Dendritic cell treated with granulocyte-macrophage colony-stimulating factor and Interleukin-4, amounts not matched to agents 40 ng/mL and 50 ng/mL, for 4 days (primary cell): ENCODE data around the gene OSBPL3.
A peak's percentile ranks its signal among the peaks of the same experiment; 100 is the strongest.

Experiments used
- H3K27ac Mint-ChIP-seq: one replicate; pipeline ENCODE4 v1.8.0; 2022; ENCODE audit warnings: mild to moderate bottlenecking, mixed read lengths
- H3K27me3 Mint-ChIP-seq: one replicate; pipeline ENCODE4 v1.8.0; 2022; ENCODE audit warnings: mild to moderate bottlenecking, mixed read lengths
- H3K36me3 Mint-ChIP-seq: one replicate; pipeline ENCODE4 v1.8.0; 2022; ENCODE audit warnings: low read depth, mixed read lengths
- H3K4me1 Mint-ChIP-seq: one replicate; pipeline ENCODE4 v1.8.0; 2022; ENCODE audit warnings: low read depth, mixed read lengths
- H3K4me3 Mint-ChIP-seq: one replicate; pipeline ENCODE4 v1.8.0; 2022; ENCODE audit warnings: mild to moderate bottlenecking, moderate library complexity, mixed read lengths
- H3K9me3 Mint-ChIP-seq: one replicate; pipeline ENCODE4 v1.8.0; 2022; ENCODE audit warnings: mixed read lengths
- intact Hi-C: fragments of 100-400 bp; cut with micrococcal nuclease; formaldehyde crosslinking; loops from one replicate; pipeline ENCODE4 v1.15.0; 2022

The OSBPL3 gene

GRCh38 chr7:24879291-24879690, 100.7 kb downstream of the OSBPL3 start:
- Mint-ChIP-seq H3K27me3 (no peaks in the 10 kb centered on the region), H3K27ac (no peak overlapping the region), H3K4me3 (no peak overlapping the region), H3K9me3 (no peaks in the 10 kb centered on the region), H3K36me3 (peaks cover 32% of the 10 kb centered on the region), H3K4me1 (peaks cover 32% of the 10 kb centered on the region)
- intact Hi-C loops: no loop called here

- Mint-ChIP-seq H3K27ac (peak overlapping the region; percentile 10), H3K4me1 (peaks cover 22% of the 10 kb centered on the region), H3K9me3 (no peaks in the 10 kb centered on the region), H3K36me3 (peaks cover 21% of the 10 kb centered on the region), H3K27me3 (no peaks in the 10 kb centered on the region), H3K4me3 (no peak overlapping the region)
- intact Hi-C loops: no loop called here
Observed at GRCh38 chr7:24877790-24878311, 102.1 kb downstream of the OSBPL3 start.

GRCh38 chr7:24874791-24875190, 105.2 kb downstream of the OSBPL3 start:
- Mint-ChIP-seq H3K27me3 (no peaks in the 10 kb centered on the region), H3K36me3 (peaks cover 19% of the 10 kb centered on the region), H3K9me3 (no peaks in the 10 kb centered on the region), H3K4me3 (no peak overlapping the region), H3K27ac (no peak overlapping the region), H3K4me1 (peaks cover 32% of the 10 kb centered on the region)
- intact Hi-C loops: no loop called here

- Mint-ChIP-seq H3K4me1 (peaks cover 28% of the 10 kb centered on the region), H3K9me3 (no peaks in the 10 kb centered on the region), H3K36me3 (peaks cover 28% of the 10 kb centered on the region), H3K4me3 (no peak overlapping the region), H3K27me3 (no peaks in the 10 kb centered on the region), H3K27ac (no peak overlapping the region)
- intact Hi-C loops: no loop called here
Observed at GRCh38 chr7:24873944-24874343, 106.0 kb downstream of the OSBPL3 start.

- Mint-ChIP-seq H3K4me1 (peaks cover 13% of the 10 kb centered on the region), H3K36me3 (peaks cover 47% of the 10 kb centered on the region), H3K27ac (no peak overlapping the region), H3K27me3 (no peaks in the 10 kb centered on the region), H3K4me3 (no peak overlapping the region), H3K9me3 (no peaks in the 10 kb centered on the region)
- intact Hi-C loops: no loop called here
Observed at GRCh38 chr7:24871770-24872169, 108.2 kb downstream of the OSBPL3 start.

GRCh38 chr7:24870766-24871165, 109.2 kb downstream of the OSBPL3 start:
- intact Hi-C loops: no loop called here
- Mint-ChIP-seq H3K9me3 (no peaks in the 10 kb centered on the region), H3K27ac (peak overlapping the region; percentile 32), H3K27me3 (no peaks in the 10 kb centered on the region), H3K4me1 (peaks cover 22% of the 10 kb centered on the region), H3K36me3 (peaks cover 55% of the 10 kb centered on the region), H3K4me3 (no peak overlapping the region)

GRCh38 chr7:24869572-24869971, 110.4 kb downstream of the OSBPL3 start:
- Mint-ChIP-seq H3K27me3 (no peaks in the 10 kb centered on the region), H3K36me3 (peaks cover 67% of the 10 kb centered on the region), H3K4me3 (no peak overlapping the region), H3K9me3 (no peaks in the 10 kb centered on the region), H3K27ac (no peak overlapping the region), H3K4me1 (peaks cover 30% of the 10 kb centered on the region)
- intact Hi-C loops: loop anchor here (5.0 kb wide), 1 partner anchor 47 kb away; no protein-coding TSS in a partner anchor

- peaks cover 72% of the 10 kb centered on the region for H3K36me3 Mint-ChIP-seq
- H3K27ac Mint-ChIP-seq: no peak overlapping the region
- no peaks in the 10 kb centered on the region for H3K27me3 Mint-ChIP-seq
- H3K4me1 Mint-ChIP-seq: peaks cover 38% of the 10 kb centered on the region
- intact Hi-C loops: loop anchor here (5.0 kb wide), 1 partner anchor 46 kb away; no protein-coding TSS in a partner anchor
- H3K4me3 Mint-ChIP-seq: no peak overlapping the region
- no peaks in the 10 kb centered on the region for H3K9me3 Mint-ChIP-seq
Observed at GRCh38 chr7:24868741-24869140, 111.2 kb downstream of the OSBPL3 start.

- H3K27me3 Mint-ChIP-seq: no peaks in the 10 kb centered on the region
- H3K27ac Mint-ChIP-seq: peak overlapping the region; percentile 77
- no peak overlapping the region for H3K4me3 Mint-ChIP-seq
- intact Hi-C loops: loop anchor here (5.0 kb wide), 1 partner anchor 44 kb away; no protein-coding TSS in a partner anchor
- H3K36me3 Mint-ChIP-seq: peaks cover 87% of the 10 kb centered on the region
- peaks cover 42% of the 10 kb centered on the region for H3K4me1 Mint-ChIP-seq
- H3K9me3 Mint-ChIP-seq: no peaks in the 10 kb centered on the region
Observed at GRCh38 chr7:24866004-24866615, 113.9 kb downstream of the OSBPL3 start.

GRCh38 chr7:24864214-24864817, 115.7 kb downstream of the OSBPL3 start:
- no peak overlapping the region for H3K4me3 Mint-ChIP-seq
- no peaks in the 10 kb centered on the region for H3K27me3 Mint-ChIP-seq
- H3K27ac Mint-ChIP-seq: no peak overlapping the region
- peaks cover 81% of the 10 kb centered on the region for H3K36me3 Mint-ChIP-seq
- peaks cover 38% of the 10 kb centered on the region for H3K4me1 Mint-ChIP-seq
- intact Hi-C loops: no loop called here
- H3K9me3 Mint-ChIP-seq: no peaks in the 10 kb centered on the region

- no peaks in the 10 kb centered on the region for H3K27me3 Mint-ChIP-seq
- H3K4me1 Mint-ChIP-seq: peaks cover 38% of the 10 kb centered on the region
- no peak overlapping the region for H3K4me3 Mint-ChIP-seq
- peaks cover 80% of the 10 kb centered on the region for H3K36me3 Mint-ChIP-seq
- peak overlapping the region; percentile 29 for H3K27ac Mint-ChIP-seq
- intact Hi-C loops: no loop called here
- no peaks in the 10 kb centered on the region for H3K9me3 Mint-ChIP-seq
Observed at GRCh38 chr7:24863626-24864025, 116.4 kb downstream of the OSBPL3 start.

- Mint-ChIP-seq H3K27ac (peak overlapping the region; percentile 29), H3K4me1 (peaks cover 38% of the 10 kb centered on the region), H3K36me3 (peaks cover 77% of the 10 kb centered on the region), H3K9me3 (no peaks in the 10 kb centered on the region), H3K4me3 (no peak overlapping the region), H3K27me3 (no peaks in the 10 kb centered on the region)
- intact Hi-C loops: no loop called here
Observed at GRCh38 chr7:24862461-24862860, 117.5 kb downstream of the OSBPL3 start.

GRCh38 chr7:24861336-24861735, 118.6 kb downstream of the OSBPL3 start:
- Mint-ChIP-seq H3K9me3 (no peaks in the 10 kb centered on the region), H3K4me3 (no peak overlapping the region), H3K36me3 (peaks cover 69% of the 10 kb centered on the region), H3K4me1 (peaks cover 35% of the 10 kb centered on the region), H3K27me3 (no peaks in the 10 kb centered on the region), H3K27ac (no peak overlapping the region)
- intact Hi-C loops: no loop called here

GRCh38 chr7:24860611-24861010, 119.4 kb downstream of the OSBPL3 start:
- peaks cover 34% of the 10 kb centered on the region for H3K4me1 Mint-ChIP-seq
- no peaks in the 10 kb centered on the region for H3K27me3 Mint-ChIP-seq
- no peak overlapping the region for H3K4me3 Mint-ChIP-seq
- H3K36me3 Mint-ChIP-seq: peaks cover 67% of the 10 kb centered on the region
- H3K9me3 Mint-ChIP-seq: no peaks in the 10 kb centered on the region
- intact Hi-C loops: no loop called here
- no peak overlapping the region for H3K27ac Mint-ChIP-seq
